Spleen (tissue), 7 donors: ENCODE data around the gene BCKDK.

Source experiments
- POLR2AphosphoS5 ChIP-seq, 3 donors: sonication (generic); formaldehyde crosslinking; IDR thresholded peaks; one replicate each; pipeline ENCODE4 v1.5.1; 2017; ENCODE audit warnings: antibody characterized with exemption in 3 of 3
- TF ChIP-seq, protein P1 (sequence below), 11 experiments: fragments of 200-600 bp in 7 of 11; fragments of 450-650 bp in 4 of 11; sonication (generic) in 4 of 11; IDR thresholded peaks in 8 of 11; conservative IDR thresholded peaks in 3 of 11; 1 replicate in 7 of 11; 2 replicates in 4 of 11; pipeline versions ENCODE4 v1.4.0 to v1.8.0; 2016 to 2021; ENCODE audit warnings: antibody characterized with exemption in 11 of 11, inconsistent platforms in 4 of 11, mild to moderate bottlenecking in 1 of 11
- donor health status: DM: no; HTN: no; CAD: no; lungs with moderate emphysema.
- donor health status: DM: no; HTN: no; CAD: no.
- donor health status: DM: no; HTN: no; CAD: no.

DNA sequence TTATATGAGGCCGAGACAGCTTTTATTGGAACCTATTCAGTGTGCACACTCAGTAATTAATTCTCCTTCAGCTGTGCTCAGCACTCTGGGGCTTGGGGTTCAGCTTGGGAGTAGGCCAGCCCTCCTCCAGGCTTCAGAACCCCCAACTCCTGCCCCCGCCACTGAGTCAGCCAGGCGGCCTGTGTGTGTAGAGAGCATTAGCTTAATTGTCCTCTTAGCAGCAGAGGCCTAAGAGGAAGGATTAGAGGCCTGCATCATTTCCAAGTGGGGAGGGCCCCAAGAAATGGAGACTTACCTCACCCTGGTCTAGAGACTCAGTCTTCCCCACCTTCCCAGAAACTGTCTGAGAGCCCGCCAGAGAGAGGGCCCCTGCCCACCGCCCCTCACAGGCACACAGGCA is 20.2 kb upstream of the BCKDK start:
- TF ChIP-seq, protein P1, sequence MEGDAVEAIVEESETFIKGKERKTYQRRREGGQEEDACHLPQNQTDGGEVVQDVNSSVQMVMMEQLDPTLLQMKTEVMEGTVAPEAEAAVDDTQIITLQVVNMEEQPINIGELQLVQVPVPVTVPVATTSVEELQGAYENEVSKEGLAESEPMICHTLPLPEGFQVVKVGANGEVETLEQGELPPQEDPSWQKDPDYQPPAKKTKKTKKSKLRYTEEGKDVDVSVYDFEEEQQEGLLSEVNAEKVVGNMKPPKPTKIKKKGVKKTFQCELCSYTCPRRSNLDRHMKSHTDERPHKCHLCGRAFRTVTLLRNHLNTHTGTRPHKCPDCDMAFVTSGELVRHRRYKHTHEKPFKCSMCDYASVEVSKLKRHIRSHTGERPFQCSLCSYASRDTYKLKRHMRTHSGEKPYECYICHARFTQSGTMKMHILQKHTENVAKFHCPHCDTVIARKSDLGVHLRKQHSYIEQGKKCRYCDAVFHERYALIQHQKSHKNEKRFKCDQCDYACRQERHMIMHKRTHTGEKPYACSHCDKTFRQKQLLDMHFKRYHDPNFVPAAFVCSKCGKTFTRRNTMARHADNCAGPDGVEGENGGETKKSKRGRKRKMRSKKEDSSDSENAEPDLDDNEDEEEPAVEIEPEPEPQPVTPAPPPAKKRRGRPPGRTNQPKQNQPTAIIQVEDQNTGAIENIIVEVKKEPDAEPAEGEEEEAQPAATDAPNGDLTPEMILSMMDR (IDR thresholded peaks at IDR 0.05 in 8 of 11, conservative IDR thresholded peaks at IDR 0.05 in 3 of 11), result no peak
- no peak for TF ChIP-seq POLR2AphosphoS5 (IDR thresholded peaks at IDR 0.05)
